ENCODE results near the gene TPH2. TPM values are rescaled to one million over a fixed set of nuclear protein-coding genes. Genes with fewer than 3 reads are reported as not detected.

TPH2 gene
- total RNA-seq, 2 donors from 2014 or later = not detected

GRCh38 chr12:72074065-72074464 is 135.4 kb downstream of the TPH2 start:
- Histone ChIP-seq H3K4me3 (no peak overlapping the region), H3K36me3 (no peaks in the 10 kb centered on the region), H3K27ac (no peak overlapping the region), H3K27me3 (no peaks in the 10 kb centered on the region), H3K4me1 (no peaks in the 10 kb centered on the region), H3K9ac (ENCODE audit: low read depth in 2 of 2, low read length in 2 of 2) (no peak overlapping the region), H3K9me3 (no peaks in the 10 kb centered on the region)
- TF ChIP-seq CTCF (IDR thresholded peaks at IDR 0.05) = no peak
- DNase-seq = no peak
- intact Hi-C loops (cut with DNase I) = no loop called here

GRCh38 chr12:72074956-72075355 is 136.3 kb downstream of the TPH2 start:
- H3K27ac ChIP-seq = no peak overlapping the region
- no peaks in the 10 kb centered on the region for H3K27me3 ChIP-seq
- intact Hi-C loops (cut with DNase I) = no loop called here

GRCh38 chr12:72075401-72075800 is 136.8 kb downstream of the TPH2 start:
- H3K9ac ChIP-seq (ENCODE audit: low read depth in 2 of 2, low read length in 2 of 2) = no peak overlapping the region
- H3K9me3 ChIP-seq = no peaks in the 10 kb centered on the region
- no peak for DNase-seq
- intact Hi-C loops (cut with DNase I) = no loop called here
- H3K27ac ChIP-seq = no peak overlapping the region
- no peaks in the 10 kb centered on the region for H3K4me1 ChIP-seq
- TF ChIP-seq CTCF (IDR thresholded peaks at IDR 0.05) = no peak
- H3K27me3 ChIP-seq = no peaks in the 10 kb centered on the region
- H3K4me3 ChIP-seq = no peak overlapping the region
- no peaks in the 10 kb centered on the region for H3K36me3 ChIP-seq

More at GRCh38 chr12:72074956-72075355, 136.3 kb downstream of the TPH2 start:
- H3K4me1 ChIP-seq = no peaks in the 10 kb centered on the region
- no peak overlapping the region for H3K4me3 ChIP-seq
- TF ChIP-seq CTCF (IDR thresholded peaks at IDR 0.05) = no peak
- H3K9me3 ChIP-seq = no peaks in the 10 kb centered on the region
- no peaks in the 10 kb centered on the region for H3K36me3 ChIP-seq
- no peak for DNase-seq
- no peak overlapping the region for H3K9ac ChIP-seq (ENCODE audit: low read depth in 2 of 2, low read length in 2 of 2)

- no peak overlapping the region for H3K4me3 ChIP-seq
- H3K27ac ChIP-seq = no peak overlapping the region
- intact Hi-C loops (cut with DNase I) = no loop called here
- no peaks in the 10 kb centered on the region for H3K9me3 ChIP-seq
- TF ChIP-seq CTCF (IDR thresholded peaks at IDR 0.05) = no peak
- no peaks in the 10 kb centered on the region for H3K36me3 ChIP-seq
- no peak for DNase-seq
- no peaks in the 10 kb centered on the region for H3K4me1 ChIP-seq
- no peak overlapping the region for H3K9ac ChIP-seq (ENCODE audit: low read depth in 2 of 2, low read length in 2 of 2)
- H3K27me3 ChIP-seq = no peaks in the 10 kb centered on the region
Measured at GRCh38 chr12:72075891-72076557, 137.4 kb downstream of the TPH2 start.

- Histone ChIP-seq H3K27ac (no peak overlapping the region), H3K27me3 (no peaks in the 10 kb centered on the region), H3K9me3 (no peaks in the 10 kb centered on the region), H3K36me3 (no peaks in the 10 kb centered on the region), H3K9ac (ENCODE audit: low read depth in 2 of 2, low read length in 2 of 2) (no peak overlapping the region), H3K4me3 (no peak overlapping the region), H3K4me1 (no peaks in the 10 kb centered on the region)
- intact Hi-C loops (cut with DNase I) = no loop called here
- no peak for TF ChIP-seq CTCF (IDR thresholded peaks at IDR 0.05)
- no peak for DNase-seq
Measured at GRCh38 chr12:72076558-72076915, 137.9 kb downstream of the TPH2 start.
